Activated T-cell treated with anti-CD3 and anti-CD28 coated beads for 1 hour (primary cell): Measurements from ENCODE around the gene IGF2R.

Source experiments
- DNase-seq: peaks from one replicate; pipeline ENCODE4 v3.0.0-alpha.2; 2020; ENCODE audit warnings: low read depth

IGF2R gene

DNA sequence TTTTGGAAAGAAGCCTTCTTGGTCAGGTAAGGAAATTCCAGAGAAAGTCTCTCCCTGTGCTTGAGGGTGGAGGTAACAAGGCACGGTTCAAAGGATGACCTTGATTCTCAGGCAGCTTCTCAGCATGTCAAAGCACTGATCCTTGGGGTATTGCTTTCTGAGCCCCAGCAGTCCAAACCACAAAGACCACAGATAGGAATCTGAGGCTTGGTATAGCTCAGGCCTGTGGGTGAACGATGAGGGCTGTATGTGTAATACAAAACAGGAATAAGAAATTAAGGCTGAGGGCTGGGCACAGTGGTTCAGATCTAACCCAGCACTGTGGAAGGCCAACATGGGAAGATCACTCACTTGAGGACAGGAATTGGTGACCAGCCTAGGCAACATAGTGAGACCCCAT is 82.5 kb downstream of the IGF2R start:
- DNase-seq: no peak

DNA sequence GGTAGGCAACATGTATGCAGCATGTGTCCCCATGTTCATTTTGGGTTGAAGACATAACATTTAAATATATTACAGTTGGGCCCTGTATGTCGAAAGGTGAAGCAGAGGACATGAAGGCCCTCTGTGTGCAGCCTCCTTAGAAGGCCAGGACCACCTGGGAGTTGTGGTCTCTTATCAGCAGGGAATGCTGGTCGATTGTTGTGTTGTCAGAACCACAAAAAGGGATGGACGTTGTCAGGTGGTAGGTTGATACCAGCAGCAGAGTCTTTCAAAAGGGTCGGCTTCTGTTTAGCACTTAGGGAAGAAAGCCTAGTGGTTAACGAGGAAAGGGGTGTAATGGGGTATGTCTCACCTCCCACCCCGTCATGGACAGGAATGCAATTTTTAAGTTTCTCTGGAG is 85.4 kb downstream of the IGF2R start:
- no peak for DNase-seq

GRCh38 chr6:160054913-160055312 is 86.0 kb downstream of the IGF2R start:
- no peak for DNase-seq

- DNase-seq: no peak
Observed at GRCh38 chr6:160055378-160055777, 86.5 kb downstream of the IGF2R start.

DNA sequence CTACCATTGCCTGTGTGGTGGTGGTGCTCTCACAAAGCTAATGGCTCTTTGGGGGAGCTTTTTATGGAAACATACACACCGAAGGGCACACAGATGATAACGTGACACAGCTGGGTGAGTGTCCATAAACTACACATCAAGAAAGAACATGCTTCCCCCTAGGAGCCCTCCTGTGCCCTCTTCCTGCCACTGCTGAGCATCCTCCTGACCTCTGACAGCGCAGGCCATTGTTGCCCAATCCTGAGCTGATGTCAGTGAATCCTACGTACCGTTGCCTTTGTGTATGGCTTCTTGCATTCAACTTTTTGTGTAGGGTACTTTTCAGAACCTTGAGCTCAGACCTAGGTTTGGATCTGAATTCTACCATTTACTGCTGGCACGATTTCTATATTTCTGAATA is 86.9 kb downstream of the IGF2R start:
- DNase-seq: no peak

GRCh38 chr6:160057080-160057479 is 88.2 kb downstream of the IGF2R start:
- no peak for DNase-seq

DNA sequence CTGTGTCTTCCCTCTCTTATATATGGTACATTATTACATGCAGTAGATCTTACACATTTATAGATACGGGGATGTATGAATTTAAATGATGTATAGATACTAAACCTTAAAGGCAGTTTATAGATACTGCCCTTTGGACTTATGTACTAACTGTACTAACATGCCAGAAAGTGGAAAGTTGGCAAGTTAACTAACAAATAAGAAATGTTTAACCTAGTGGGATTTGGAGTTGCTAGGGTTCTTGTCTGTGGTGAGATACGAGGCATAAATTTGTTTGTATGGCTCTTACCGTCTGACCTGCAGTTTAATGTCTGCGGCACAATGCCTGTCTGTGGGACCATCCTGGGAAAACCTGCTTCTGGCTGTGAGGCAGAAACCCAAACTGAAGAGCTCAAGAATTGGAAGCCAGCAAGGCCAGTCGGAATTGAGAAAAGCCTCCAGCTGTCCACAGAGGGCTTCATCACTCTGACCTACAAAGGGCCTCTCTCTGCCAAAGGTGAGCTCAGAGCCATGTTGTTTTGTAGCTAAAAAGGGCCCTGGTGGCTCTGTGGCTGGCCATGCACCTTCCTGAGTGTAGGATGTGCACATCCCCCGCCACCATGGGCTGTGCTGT is 89.8 kb downstream of the IGF2R start:
- no peak for DNase-seq

DNA sequence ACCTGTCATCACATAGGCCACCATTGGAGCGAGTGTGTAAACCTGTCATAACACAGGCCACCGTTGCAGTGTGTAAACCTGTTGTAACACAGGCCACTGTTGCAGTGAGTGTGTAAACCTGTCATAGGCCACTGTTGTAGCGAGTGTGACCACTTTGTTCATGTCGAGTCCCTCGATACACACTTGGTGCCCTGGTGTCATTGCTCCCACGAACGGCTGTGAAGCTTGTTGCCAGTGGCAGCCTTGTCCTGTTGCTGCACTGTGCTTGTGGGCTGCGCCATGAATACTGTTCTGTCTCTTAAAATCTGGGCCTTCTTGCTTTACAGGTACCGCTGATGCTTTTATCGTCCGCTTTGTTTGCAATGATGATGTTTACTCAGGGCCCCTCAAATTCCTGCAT is 91.3 kb downstream of the IGF2R start:
- DNase-seq: no peak

DNA sequence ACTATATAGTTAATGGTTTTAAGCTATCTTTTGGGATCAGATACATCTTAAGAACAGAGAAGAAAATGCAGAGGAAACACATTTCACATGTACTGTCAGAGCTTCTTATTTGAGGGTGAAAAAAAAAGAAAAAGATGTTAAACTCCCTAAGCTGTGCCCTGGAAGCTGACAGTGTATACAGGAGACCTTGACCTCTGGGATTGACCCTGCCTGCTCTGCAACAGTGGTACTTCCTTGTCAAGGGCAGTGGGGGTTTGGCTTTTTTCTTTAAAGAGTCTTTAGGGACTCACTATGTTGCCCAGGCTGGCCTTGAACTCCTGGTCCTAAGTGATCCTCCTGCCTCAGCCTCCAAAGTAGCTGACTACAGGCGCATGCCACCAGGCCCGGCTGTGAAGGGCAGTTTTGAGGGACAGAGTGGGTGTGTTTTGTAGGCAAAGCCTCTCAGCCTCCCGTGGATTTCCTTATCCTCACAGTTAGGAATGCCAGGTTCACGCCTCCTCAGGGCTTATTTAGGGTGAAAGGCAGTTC is 92.1 kb downstream of the IGF2R start:
- no peak for DNase-seq

DNA sequence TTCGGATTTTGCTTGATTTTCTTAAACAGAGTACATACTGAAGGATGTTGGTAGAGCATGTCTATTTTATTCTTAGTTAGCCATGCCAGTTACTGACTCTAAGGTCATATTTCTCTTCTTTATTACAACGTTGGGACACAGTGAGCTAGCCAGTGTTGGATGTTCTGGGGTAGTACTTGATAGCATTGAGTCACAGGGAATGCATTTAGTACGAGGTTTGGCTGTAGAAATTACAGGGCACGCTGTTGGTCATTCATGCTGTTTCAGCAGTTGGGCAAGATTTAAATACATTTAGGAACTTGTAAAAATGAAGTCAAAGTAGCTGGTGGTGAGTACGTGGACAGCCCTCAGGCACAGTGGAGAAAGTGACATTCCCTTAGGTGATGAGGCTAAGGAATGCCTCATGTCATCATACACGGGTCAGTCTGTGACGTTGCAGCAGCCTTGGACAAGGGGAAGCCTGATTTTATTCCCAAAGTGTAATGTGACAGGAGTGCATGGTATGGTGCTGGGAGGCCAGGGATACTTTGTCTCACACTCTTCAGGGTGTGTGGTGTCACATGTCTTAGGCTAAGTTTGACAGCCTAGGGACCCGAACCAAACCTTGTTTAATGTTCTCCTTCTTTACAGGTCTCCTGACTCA is 95.0 kb downstream of the IGF2R start:
- DNase-seq: no peak

DNA sequence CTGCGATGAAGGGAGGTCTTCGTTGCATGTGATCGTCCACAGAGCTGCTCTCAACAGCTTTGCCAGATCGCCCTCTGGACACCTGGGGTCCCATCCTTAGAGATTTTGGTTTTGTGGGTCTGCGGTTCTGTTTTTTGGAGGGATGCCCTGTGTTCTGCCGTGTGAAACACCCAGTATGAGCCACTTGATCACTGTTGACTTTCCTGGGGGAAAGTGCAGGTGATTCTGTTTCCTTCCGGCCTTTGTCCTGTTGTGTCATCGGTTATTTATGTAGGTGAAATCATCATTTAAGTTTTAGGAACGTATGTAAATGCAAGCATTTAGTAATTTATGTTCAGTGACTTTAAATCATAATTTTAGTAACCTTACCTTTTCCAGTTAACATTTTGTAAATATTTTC is 96.3 kb downstream of the IGF2R start:
- no peak for DNase-seq

GRCh38 chr6:160067564-160067963 is 98.7 kb downstream of the IGF2R start:
- no peak for DNase-seq

DNA sequence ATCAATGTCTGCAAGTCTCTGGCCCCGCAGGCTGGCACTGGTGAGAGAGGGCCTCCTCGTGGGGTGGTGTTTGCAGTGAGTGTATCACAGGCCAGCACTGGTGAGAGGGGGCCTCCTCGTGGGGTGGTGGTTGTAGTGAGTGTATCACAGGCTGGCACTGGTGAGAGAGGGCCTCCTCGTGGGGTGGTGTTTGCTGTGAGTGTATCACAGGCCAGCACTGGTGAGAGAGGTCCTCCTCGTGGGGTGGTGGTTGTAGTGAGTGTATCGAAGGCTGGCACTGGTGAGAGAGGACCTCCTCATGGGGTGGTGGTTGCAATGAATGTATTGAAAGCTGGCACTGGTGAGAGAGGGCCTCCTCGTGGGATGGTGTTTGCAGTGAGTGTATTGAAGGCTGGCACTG is 99.5 kb downstream of the IGF2R start:
- no peak for DNase-seq

GRCh38 chr6:160069050-160069454 is 100.2 kb downstream of the IGF2R start:
- no peak for DNase-seq

GRCh38 chr6:160069459-160069858 is 100.6 kb downstream of the IGF2R start:
- no peak for DNase-seq

DNA sequence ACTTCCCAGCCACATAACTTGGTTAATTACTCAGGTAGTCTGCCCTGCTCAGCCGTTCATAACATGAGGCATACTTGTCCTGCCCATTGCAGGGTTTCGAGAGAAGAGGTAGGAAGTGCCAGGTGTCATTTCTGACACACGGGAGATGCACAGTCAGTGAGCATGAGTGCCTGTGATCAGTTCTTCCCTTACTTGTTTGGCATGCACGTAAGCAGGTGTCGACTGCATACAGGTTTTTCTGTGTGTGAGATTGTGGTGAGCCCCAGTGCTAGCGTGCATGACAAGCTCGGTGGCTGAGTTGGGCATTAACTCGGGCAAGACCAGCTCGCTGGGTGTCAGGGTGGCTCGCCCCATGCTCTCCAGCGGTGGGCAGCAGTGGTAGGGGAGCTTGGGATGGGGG is 101.5 kb downstream of the IGF2R start:
- no peak for DNase-seq

GRCh38 chr6:160070831-160071230 is 101.9 kb downstream of the IGF2R start:
- no peak for DNase-seq

DNA sequence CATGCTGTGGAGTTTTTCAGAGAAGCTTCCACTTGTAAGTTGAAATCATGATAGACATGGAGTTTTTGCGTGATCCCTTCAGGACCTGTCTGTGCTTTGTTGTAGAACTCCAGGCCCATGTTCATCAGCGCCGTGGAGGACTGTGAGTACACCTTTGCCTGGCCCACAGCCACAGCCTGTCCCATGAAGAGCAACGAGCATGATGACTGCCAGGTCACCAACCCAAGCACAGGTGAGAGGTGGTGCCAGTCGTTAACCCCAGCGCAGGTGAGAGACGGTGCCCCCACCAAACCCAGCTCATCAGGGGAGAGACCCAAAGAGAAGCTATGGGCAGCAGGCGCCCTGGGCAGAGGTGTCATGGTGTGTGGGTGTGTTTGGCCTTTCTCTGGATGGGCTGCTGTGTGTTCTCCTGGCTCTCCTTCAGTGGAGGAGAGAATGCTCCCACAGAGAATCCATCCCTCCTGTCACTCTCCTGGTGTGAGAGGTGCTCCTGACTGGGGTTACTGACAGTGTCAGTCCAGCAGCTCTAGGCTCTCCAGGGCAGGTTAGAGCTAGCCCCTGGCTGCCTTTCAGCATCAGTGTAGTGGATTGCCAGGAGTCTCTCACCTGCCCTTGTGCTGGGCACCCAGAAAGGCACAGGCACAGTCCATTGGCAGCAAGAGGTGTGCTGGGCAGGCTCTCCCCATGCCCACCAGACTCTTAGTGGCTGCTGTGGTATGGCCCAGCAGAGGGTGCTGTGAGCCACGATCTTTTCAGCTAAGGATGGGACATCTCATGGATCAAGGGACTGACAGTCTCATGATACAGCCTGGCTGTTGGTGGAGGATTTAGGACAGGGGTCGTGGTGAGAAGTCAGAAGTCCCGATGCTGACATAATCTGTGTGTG is 103.2 kb downstream of the IGF2R start:
- DNase-seq: no peak

GRCh38 chr6:160073272-160073671 is 104.4 kb downstream of the IGF2R start:
- DNase-seq: no peak

- no peak for DNase-seq
Observed at GRCh38 chr6:160076009-160076408, 107.1 kb downstream of the IGF2R start.

DNA sequence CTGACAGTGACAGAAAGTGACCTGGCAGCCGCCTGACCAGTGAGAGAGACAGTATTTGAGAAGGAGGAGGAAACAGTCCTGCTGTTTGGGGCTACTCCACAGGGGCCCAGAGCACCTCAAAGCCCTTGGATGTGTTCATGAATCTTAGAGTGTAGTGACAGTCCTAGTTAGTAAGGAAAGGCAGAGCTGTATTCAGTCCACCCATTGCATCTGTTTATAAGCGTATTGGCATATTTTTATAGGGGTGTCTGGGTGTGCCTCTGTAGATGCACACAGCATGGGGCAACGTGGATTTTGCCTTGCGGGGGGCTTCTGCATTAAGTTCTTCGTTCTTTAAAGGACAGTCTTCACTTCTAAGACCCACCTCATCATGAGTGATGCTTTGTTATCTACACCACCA is 108.1 kb downstream of the IGF2R start:
- no peak for DNase-seq

DNA sequence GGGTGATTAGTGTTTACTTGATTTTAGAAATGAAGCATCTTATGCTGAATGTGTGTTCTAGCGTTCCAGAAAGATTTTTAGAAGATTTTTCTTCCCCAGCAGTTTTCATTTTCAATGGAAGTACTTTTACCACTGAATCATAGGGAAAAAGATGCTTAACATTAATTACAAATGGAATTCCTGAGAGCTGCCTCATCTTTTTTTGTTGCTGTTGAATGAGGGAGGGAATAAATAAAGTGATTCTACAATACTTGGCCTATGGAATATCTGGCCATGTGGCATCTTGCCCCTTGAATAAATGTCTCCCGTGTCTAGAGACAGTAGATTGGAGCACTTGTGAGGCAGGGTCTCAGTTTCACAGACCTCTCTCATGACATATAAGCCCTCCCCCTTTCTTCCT is 108.6 kb downstream of the IGF2R start:
- no peak for DNase-seq
